GM08714 (cell line): ENCODE measurements around the gene MAGI1.
"Not testable (repeated sequence)": the region's sequence is repeated elsewhere in the genome, so short reads cannot be mapped to it uniquely, and the experiment has no call there.

ENCODE experiments used
- H3K4me3 ChIP-seq: fragments of 200-500 bp; sonication (Bioruptor generic); 2 replicates; pipeline ENCODE4 v1.5.1; 2014; ENCODE audit warnings: mild to moderate bottlenecking, low read length, inconsistent platforms
- ZNF274 ChIP-seq: IDR thresholded peaks from 2 replicates; pipeline ENCODE4 v1.6.1; 2012; ENCODE audit warnings: mild to moderate bottlenecking, low read depth, low read length

MAGI1 gene

DNA sequence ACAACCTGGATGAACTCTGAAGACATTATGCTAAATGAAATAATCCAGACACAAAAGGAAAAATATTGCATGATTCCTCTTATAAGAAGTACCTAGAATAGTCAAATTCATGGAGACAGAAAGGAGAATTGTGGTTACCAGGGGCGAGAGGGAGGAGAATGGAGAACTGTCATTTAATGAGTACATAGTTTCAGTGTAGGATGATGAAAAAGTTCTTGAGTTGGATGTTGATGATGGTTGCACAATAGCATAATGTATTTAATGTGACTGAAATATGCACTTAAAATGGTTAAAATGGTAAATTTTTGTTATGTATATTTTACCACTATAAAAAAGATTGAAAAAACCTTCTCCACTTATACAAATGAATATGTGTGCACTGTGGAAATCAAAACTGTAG is 469.6 kb downstream of the MAGI1 start:
- TF ChIP-seq ZNF274 = no peak
- no peak overlapping the region for H3K4me3 ChIP-seq

DNA sequence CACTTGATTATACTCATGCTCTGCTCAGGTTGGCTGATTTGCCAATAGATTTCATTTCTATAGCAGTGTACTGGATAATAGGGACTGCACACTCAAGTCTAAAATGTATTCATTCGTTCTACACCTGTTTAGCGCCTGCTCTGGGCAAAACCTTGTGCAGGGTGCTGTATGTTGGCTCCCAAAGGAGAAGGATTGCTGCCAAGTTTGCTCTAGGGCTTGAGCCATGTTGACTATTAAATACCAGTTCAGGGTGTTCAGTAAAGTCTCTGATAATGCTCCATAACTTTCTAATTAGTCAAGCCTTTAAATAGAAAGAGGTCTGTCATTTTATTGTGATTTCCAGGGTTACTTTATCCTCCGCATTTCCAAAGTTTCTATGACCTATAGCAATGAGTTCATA is 470.2 kb downstream of the MAGI1 start:
- TF ChIP-seq ZNF274 = no peak
- H3K4me3 ChIP-seq = no peak overlapping the region

DNA sequence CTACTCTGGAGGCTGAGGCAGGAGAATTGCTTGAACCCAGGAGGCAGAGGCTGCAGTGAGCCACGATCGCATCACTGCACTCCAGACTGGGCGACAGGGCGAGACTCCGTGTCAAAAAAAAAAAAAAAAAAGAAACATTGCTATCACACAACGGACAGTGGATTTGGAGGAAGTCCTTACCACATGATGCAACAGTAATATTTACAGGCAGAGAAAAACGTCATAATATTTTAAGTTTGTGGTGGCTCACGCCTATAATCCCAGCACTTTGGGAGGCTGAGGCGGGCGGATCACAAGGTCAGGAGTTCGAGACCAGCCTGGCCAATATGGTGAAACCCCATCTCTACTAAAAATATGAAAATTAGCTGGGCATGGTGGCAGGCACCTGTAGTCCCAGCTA is 473.0 kb downstream of the MAGI1 start:
- H3K4me3 ChIP-seq = not testable (repeated sequence)

DNA sequence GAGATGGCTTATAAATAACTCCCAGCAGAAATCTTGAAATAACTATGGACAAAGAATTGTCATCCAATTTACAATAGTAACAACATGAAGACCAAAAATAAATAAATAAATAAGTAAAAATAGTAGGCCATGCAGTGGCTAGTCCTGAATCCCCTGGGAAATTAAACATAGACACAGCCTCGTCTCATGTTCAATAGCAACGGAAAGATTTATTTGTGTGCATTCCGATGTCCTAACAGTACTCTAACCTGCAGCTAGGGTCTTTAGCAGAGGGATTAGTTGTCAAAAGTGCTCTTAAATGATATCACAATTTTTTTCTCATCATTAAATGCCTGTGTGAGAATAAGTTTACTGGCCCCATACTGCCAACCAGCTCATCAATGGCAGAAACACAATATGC is 474.2 kb downstream of the MAGI1 start:
- no peak for TF ChIP-seq ZNF274
- no peak overlapping the region for H3K4me3 ChIP-seq

DNA sequence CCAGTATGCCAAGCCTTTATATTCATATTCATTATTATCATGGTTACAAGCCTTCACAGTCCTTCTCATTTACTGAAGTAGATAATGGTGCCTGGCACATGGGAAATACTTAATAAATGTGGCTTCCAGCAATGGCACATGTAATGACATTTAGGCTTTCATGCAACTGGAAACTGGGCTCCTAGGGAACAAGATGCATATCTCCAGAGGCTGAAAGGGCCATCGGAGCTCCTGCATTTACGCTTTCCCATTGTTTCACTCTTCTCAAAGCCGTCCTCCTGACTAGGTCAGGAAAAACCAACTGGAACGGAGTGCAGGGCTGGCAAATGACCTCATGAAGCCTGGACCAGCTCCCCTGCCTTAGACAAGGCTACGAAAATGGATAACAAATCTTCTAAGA is 474.9 kb downstream of the MAGI1 start:
- no peak for TF ChIP-seq ZNF274
- H3K4me3 ChIP-seq = no peak overlapping the region

DNA sequence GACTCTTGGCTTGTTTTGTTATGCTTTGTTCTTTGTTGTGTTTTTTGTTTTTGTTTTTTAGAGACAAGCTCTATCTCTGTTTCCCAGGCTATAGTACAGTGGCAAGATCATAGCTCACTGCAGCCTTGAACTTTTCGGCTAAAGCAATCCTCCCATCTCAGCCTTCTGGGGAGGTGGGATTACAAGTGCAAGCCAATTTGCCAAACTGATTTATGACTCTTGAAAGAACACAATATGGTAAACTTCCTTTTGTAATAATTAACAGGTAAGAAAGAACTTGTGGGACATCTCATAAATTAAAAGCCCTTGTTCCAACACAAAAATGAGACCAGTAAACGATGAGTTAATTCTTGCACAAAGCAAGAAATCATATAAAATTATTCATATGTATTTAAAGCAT is 476.3 kb downstream of the MAGI1 start:
- H3K4me3 ChIP-seq = no peak overlapping the region
- no peak for TF ChIP-seq ZNF274

DNA sequence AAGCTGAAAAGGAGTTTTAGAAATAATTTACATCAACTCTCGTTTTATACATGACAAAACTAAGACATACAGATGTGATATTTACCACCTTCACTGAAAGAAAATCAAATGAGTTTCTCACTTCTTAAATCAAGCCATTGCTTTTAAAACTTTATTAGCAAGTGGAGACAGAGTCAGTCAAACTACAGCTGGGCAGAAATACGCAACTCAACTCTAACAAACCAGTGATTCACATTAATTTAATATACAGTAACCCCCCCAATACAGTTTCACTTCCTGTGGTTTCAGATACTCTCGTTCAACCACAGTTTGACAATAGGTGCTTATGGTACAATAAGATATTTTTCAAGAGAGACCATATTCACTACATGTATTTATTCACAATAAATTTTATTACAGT is 477.1 kb downstream of the MAGI1 start:
- no peak overlapping the region for H3K4me3 ChIP-seq
- TF ChIP-seq ZNF274 = no peak

DNA sequence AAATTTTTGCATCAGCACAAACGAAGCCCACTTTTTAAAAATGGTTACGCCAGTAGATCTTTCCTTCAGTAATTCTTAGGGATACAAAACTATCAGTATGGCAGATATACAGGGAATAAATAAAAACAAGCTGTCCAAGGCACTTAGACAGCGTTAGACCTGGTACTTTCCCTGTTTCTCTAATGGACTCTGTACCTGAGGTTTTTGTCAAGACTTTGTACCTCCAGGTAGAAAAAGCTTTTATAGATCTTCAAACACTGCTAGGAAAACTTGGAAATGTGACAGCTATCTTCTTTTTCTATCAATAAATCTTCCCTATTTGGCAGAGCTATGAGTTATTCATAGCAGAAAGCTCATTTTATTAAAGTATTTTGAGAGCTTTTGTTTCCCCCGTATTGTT is 477.8 kb downstream of the MAGI1 start:
- TF ChIP-seq ZNF274 = no peak
- no peak overlapping the region for H3K4me3 ChIP-seq

DNA sequence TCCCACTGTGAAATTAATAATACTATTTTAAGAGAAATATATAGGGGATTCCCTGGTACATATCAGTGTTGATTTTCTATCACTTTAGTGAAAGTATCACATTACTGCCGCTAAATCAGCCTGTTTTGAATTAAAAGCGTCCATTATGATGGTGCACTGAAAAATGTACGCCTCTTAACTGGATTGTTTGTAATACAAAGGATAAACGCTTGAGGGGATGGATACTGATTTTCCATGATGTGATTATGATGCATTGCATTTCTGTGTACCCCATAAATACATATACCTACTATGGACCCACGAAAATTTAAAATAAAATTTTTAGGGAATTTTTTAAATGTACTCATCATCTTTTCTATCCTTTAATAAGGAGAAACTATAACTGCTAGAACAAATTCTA is 478.6 kb downstream of the MAGI1 start:
- no peak for TF ChIP-seq ZNF274
- no peak overlapping the region for H3K4me3 ChIP-seq

DNA sequence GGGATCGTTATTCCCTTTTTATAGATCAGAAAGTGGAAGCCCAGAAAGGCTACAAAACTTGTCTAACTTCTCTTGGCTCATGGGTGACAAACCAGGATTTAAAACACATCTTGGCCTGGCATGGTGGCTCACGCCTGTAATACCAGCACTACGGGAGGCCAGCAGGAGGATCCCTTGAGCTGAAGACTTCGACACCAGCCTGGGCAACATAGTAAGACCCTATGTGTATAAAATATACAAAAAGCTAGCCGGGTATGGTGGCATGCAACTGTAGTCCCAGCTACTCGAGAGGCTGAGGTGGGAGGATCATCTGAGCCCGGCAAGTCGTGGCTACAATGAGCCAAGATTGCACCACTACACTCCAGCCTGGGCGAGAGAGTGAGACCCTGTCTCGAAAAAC is 479.1 kb downstream of the MAGI1 start:
- H3K4me3 ChIP-seq = no peak overlapping the region
- no peak for TF ChIP-seq ZNF274

DNA sequence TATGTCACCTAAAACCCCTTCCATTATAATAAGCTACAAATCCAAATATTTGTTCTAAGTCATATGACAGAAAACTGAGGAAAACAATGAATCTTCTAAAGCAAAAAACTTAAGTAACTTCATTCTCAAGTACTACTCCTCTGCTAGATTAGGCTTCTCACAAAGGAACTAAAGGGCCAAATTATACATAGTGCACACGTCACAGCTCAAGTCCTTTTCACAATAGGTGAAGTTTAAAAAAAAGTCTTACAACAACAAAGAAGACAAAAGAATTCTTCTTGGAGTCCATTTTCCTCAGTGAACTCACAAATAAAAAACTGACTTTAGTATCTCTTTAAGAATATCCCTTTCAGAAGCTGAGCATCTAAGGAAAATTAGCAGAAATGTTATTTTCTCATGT is 479.9 kb downstream of the MAGI1 start:
- no peak overlapping the region for H3K4me3 ChIP-seq
- TF ChIP-seq ZNF274 = no peak

DNA sequence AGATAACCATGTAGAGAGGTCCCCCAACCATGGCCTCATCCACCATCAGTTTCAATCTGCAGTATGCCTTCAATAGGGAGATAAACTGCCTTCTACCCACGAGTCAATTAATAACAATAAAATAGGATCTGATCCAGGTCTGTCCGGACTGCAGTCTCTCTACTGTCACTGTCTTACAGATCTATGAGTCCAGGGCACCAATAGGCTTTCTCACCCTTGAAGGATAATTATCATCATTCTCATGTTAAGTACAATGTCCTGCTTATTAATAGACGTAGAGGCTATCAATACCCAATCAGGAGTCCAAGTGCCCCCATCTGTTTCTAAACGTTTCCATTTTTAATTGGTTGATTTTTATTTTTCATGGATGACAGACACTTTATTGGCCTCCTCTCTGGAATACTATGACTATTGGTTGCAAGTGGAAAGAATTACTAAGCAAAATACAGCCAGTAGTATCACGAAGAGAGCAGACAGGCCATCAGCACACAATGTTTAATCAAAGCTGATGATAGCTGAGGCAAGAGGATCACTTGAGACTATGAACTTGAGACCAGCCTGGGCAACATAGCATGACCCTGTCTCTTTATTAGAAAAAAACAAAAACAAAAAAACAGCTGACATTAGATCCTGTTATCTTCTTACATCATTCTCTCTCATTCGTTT is 480.7 kb downstream of the MAGI1 start:
- no peak overlapping the region for H3K4me3 ChIP-seq
- TF ChIP-seq ZNF274 = no peak

DNA sequence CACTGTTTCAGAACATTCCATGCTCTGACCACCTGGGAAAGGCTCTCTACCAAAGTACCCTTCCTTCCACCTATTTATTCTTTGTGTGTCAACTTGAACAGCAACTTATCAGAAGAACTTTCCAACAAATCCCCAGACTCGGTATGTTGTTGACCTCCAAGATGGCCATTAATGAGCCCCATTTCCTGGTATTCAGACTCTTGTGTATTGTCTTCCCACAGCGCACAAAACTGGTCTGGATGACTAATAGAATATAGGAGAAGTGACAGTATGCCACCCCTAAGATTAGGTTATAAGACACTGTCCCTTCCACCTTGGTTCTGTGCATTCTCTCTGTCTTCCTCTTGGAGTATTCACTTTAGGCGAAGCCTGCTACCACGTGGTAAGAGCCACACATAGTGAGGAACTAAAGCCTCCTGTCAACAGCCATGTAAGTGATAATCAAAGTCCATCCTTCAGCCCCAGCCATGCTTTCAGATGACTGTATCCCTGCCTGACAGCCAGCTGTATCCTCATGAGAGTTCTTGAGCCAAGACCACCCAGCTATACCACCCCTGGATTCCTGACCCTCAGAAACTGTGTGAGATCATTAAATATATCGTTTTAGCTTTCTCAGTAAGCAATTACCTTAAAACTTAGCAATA is 481.7 kb downstream of the MAGI1 start:
- no peak for TF ChIP-seq ZNF274
- no peak overlapping the region for H3K4me3 ChIP-seq

DNA sequence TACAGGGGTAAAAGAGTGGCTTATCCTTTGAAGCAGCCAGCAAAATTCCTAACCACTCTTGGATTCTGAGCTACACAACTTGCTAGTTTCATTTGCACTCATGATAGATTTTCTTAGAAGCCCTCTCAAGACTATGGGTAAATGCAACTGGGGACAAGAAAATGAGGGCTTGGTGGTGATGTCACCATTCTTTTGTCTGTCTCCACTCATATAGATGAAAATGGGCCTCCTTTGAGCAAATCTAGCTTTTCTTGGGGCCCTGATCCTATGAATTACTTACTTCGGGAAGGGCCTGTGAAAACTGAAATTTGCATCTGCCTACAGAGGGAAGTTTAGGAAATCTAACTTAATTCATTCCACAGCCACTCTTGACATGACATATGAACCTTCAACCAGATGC is 486.3 kb downstream of the MAGI1 start:
- no peak overlapping the region for H3K4me3 ChIP-seq
- TF ChIP-seq ZNF274 = no peak

DNA sequence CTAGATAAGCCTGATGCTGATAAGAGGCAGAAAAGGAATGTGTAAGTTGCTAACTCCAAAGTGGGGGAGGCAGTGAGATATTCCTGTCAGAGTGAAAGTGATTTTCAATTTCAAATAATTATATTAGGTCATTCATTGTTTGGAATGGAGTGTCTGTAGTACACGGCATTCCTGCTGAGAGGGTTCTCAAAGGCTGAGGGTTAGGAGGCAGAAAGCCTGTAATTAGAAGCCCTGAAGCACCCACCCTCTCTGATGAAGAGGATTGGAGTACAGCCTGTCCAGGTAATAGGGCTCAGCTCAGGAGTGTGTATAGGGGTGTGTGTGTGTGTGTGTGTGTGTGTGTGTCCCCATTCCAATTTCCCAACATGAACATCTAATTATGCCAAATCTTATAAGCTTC is 486.8 kb downstream of the MAGI1 start:
- H3K4me3 ChIP-seq = no peak overlapping the region
- TF ChIP-seq ZNF274 = no peak

DNA sequence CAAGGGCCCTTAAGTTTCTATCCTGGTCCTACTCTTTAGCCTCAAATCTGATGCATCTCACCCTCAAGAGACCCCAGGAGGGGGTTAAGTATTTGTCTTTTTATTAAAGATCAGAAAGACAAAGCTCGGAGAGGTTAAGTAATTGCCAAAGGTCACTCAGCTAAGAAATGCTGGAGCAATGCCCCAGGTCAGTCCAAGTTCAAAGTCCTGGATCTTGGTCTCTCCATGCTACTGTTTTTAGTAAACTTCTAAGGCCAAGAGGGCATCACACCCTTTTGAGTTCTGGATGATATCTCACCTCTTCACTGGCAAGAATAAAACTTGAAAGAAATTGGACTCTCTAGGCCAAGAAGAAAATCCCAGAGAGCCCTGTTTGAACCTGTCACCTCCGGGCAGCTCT is 488.6 kb downstream of the MAGI1 start:
- no peak overlapping the region for H3K4me3 ChIP-seq
- no peak for TF ChIP-seq ZNF274
